ENCODE data around the gene COL8A1.

GRCh38 chr3:99607151-99607550 is 31.2 kb upstream of the COL8A1 start:
- TF ChIP-seq CTCF (IDR thresholded peaks at IDR 0.05; ENCODE audit: low read length): no peak
- no peak for TF ChIP-seq EZH2 (optimal IDR thresholded peaks at IDR 0.05; ENCODE audit: low read depth, low read length)
- no peak for TF ChIP-seq EZH2phosphoT487 (IDR thresholded peaks at IDR 0.05; ENCODE audit: low read length)
